ENCODE data around the gene ADAMTS18.

Gene ADAMTS18

DNA sequence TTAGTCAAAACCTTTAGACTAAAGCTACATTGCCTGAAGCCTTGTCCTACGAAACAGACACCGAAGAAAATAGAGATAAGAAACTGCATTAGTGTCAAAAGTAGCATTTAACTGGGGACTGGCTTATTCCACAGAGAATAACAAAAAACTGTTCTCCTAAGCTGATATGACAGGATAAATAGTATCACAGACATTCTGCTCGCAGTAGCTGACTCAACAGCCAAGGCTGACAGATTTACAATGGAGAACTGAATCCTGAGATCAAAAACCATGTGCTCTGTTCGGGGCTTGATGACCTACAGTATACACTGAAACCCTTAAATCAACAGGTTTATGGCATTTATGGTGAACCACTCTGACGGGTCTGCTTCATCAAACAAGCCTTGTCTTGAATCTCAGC is 25.5 kb downstream of the ADAMTS18 start (continued):
- TF ChIP-seq, protein P1, sequence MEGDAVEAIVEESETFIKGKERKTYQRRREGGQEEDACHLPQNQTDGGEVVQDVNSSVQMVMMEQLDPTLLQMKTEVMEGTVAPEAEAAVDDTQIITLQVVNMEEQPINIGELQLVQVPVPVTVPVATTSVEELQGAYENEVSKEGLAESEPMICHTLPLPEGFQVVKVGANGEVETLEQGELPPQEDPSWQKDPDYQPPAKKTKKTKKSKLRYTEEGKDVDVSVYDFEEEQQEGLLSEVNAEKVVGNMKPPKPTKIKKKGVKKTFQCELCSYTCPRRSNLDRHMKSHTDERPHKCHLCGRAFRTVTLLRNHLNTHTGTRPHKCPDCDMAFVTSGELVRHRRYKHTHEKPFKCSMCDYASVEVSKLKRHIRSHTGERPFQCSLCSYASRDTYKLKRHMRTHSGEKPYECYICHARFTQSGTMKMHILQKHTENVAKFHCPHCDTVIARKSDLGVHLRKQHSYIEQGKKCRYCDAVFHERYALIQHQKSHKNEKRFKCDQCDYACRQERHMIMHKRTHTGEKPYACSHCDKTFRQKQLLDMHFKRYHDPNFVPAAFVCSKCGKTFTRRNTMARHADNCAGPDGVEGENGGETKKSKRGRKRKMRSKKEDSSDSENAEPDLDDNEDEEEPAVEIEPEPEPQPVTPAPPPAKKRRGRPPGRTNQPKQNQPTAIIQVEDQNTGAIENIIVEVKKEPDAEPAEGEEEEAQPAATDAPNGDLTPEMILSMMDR (tag by site-specific recombination; IDR thresholded peaks at IDR 0.05), result no peak
- TF ChIP-seq ZNF521 (tag by site-specific recombination; IDR thresholded peaks at IDR 0.05), result no peak
- peak; percentile 65; the same call in 1 of the 2 replicates for TF ChIP-seq KLF7 (tag by site-specific recombination; IDR thresholded peaks at IDR 0.05; ENCODE audit: borderline replicate concordance)
- TF ChIP-seq ZNF174 (tag by site-specific recombination; IDR thresholded peaks at IDR 0.05), result no peak
- no peak for TF ChIP-seq REPIN1 (tag by site-specific recombination; IDR thresholded peaks at IDR 0.05; ENCODE audit: low read depth)
- TF ChIP-seq MYNN (tag by site-specific recombination; IDR thresholded peaks at IDR 0.05; ENCODE audit: borderline replicate concordance), result no peak
- peak; percentile 99 for TF ChIP-seq FEZF1 (tag by site-specific recombination; IDR thresholded peaks at IDR 0.05)
- TF ChIP-seq ZFHX2 (tag by site-specific recombination; conservative IDR thresholded peaks at IDR 0.05), result no peak
- TF ChIP-seq SP2 (tag by site-specific recombination; IDR thresholded peaks at IDR 0.05), result no peak
- peak; percentile 94 for TF ChIP-seq SCRT2 (tag by site-specific recombination; IDR thresholded peaks at IDR 0.05)
- TF ChIP-seq ZBTB7A (tag by site-specific recombination; IDR thresholded peaks at IDR 0.05; ENCODE audit: low read depth), result no peak
- no peak for TF ChIP-seq ZNF677 (tag by site-specific recombination; IDR thresholded peaks at IDR 0.05)
- TF ChIP-seq ZNF791 (tag by site-specific recombination; IDR thresholded peaks at IDR 0.05), result no peak
- no peak for TF ChIP-seq ZNF621 (tag by site-specific recombination; IDR thresholded peaks at IDR 0.05)
- TF ChIP-seq HOXA7 (CRISPR knock-in tag; IDR thresholded peaks at IDR 0.05; ENCODE audit: borderline replicate concordance), result no peak
- TF ChIP-seq ZNF544 (tag by site-specific recombination; IDR thresholded peaks at IDR 0.05), result no peak
- peak; percentile 80; the same call in 1 of the 2 replicates for TF ChIP-seq ZNF121 (tag by site-specific recombination; IDR thresholded peaks at IDR 0.05)
- TF ChIP-seq KLF16 (tag by site-specific recombination; IDR thresholded peaks at IDR 0.05), result peak; percentile 57; the same call in 1 of the 2 replicates
- TF ChIP-seq ZNF623 (tag by site-specific recombination; IDR thresholded peaks at IDR 0.05), result no peak; the same call in 1 of the 2 replicates
- TF ChIP-seq ZNF555 (tag by site-specific recombination; conservative IDR thresholded peaks at IDR 0.05), result no peak
- TF ChIP-seq ZBTB21 (tag by site-specific recombination; IDR thresholded peaks at IDR 0.05), result no peak
- TF ChIP-seq OSR2 (tag by site-specific recombination; IDR thresholded peaks at IDR 0.05), result peak; percentile 99
- no peak for TF ChIP-seq ZNF658 (tag by site-specific recombination; IDR thresholded peaks at IDR 0.05)
- TF ChIP-seq ZFP69B (tag by site-specific recombination; IDR thresholded peaks at IDR 0.05), result no peak
- peak; percentile 98 for TF ChIP-seq IKZF3 (tag by site-specific recombination; IDR thresholded peaks at IDR 0.05)
- TF ChIP-seq, protein P2, sequence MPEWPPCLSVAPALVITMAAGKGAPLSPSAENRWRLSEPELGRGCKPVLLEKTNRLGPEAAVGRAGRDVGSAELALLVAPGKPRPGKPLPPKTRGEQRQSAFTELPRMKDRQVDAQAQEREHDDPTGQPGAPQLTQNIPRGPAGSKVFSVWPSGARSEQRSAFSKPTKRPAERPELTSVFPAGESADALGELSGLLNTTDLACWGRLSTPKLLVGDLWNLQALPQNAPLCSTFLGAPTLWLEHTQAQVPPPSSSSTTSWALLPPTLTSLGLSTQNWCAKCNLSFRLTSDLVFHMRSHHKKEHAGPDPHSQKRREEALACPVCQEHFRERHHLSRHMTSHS (tag by site-specific recombination; IDR thresholded peaks at IDR 0.05), result peak; percentile 92
- TF ChIP-seq ZBTB1 (tag by site-specific recombination; IDR thresholded peaks at IDR 0.05), result 0 out of 2 replicates have a peak, but pooled peaks have one; percentile 21
- TF ChIP-seq, protein P3, sequence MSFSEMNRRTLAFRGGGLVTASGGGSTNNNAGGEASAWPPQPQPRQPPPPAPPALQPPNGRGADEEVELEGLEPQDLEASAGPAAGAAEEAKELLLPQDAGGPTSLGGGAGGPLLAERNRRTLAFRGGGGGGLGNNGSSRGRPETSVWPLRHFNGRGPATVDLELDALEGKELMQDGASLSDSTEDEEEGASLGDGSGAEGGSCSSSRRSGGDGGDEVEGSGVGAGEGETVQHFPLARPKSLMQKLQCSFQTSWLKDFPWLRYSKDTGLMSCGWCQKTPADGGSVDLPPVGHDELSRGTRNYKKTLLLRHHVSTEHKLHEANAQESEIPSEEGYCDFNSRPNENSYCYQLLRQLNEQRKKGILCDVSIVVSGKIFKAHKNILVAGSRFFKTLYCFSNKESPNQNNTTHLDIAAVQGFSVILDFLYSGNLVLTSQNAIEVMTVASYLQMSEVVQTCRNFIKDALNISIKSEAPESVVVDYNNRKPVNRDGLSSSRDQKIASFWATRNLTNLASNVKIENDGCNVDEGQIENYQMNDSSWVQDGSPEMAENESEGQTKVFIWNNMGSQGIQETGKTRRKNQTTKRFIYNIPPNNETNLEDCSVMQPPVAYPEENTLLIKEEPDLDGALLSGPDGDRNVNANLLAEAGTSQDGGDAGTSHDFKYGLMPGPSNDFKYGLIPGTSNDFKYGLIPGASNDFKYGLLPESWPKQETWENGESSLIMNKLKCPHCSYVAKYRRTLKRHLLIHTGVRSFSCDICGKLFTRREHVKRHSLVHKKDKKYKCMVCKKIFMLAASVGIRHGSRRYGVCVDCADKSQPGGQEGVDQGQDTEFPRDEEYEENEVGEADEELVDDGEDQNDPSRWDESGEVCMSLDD (tag by site-specific recombination; IDR thresholded peaks at IDR 0.05), result no peak
- TF ChIP-seq, protein P4, sequence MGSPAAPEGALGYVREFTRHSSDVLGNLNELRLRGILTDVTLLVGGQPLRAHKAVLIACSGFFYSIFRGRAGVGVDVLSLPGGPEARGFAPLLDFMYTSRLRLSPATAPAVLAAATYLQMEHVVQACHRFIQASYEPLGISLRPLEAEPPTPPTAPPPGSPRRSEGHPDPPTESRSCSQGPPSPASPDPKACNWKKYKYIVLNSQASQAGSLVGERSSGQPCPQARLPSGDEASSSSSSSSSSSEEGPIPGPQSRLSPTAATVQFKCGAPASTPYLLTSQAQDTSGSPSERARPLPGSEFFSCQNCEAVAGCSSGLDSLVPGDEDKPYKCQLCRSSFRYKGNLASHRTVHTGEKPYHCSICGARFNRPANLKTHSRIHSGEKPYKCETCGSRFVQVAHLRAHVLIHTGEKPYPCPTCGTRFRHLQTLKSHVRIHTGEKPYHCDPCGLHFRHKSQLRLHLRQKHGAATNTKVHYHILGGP (tag by site-specific recombination; IDR thresholded peaks at IDR 0.05), result peak; percentile 47; the same call in 1 of the 2 replicates
- peak; percentile 99 for TF ChIP-seq ZXDB (tag by site-specific recombination; IDR thresholded peaks at IDR 0.05)
- TF ChIP-seq ZNF670 (tag by site-specific recombination; IDR thresholded peaks at IDR 0.05; ENCODE audit: low read depth), result no peak
- TF ChIP-seq, protein P5, sequence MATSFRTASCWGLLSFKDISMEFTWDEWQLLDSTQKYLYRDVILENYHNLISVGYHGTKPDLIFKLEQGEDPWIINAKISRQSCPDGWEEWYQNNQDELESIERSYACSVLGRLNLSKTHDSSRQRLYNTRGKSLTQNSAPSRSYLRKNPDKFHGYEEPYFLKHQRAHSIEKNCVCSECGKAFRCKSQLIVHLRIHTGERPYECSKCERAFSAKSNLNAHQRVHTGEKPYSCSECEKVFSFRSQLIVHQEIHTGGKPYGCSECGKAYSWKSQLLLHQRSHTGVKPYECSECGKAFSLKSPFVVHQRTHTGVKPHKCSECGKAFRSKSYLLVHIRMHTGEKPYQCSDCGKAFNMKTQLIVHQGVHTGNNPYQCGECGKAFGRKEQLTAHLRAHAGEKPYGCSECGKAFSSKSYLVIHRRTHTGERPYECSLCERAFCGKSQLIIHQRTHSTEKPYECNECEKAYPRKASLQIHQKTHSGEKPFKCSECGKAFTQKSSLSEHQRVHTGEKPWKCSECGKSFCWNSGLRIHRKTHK (tag by site-specific recombination; IDR thresholded peaks at IDR 0.05), result no peak
- TF ChIP-seq ZNF23 (tag by site-specific recombination; IDR thresholded peaks at IDR 0.05; ENCODE audit: borderline replicate concordance), result no peak
- peak; percentile 85; the same call in 1 of the 2 replicates for TF ChIP-seq ZNF302 (tag by site-specific recombination; IDR thresholded peaks at IDR 0.05; ENCODE audit: low read depth)

All from HEK293 (cell line).